Liver (tissue), 3 donors: ENCODE measurements around the gene SYT8.

ENCODE experiments used
- CTCF ChIP-seq: fragments of 150-350 bp; IDR thresholded peaks from 2 replicates; pipeline ENCODE4 v1.5.1; 2017; ENCODE audit warnings: improper control_type of control experiment, low read depth, low read length; ENCODE audit not compliant: missing input control
- RAD21 ChIP-seq, 2 donors: IDR thresholded peaks; 2 replicates each; pipeline ENCODE4 v1.6.1; 2016; ENCODE audit warnings: antibody characterized with exemption in 2 of 2, mild to moderate bottlenecking in 2 of 2
- YY1 ChIP-seq: IDR thresholded peaks from 2 replicates; pipeline ENCODE4 v1.6.1; 2016; ENCODE audit warnings: antibody characterized with exemption, mild to moderate bottlenecking
- donor health status: healthy.
- donor health status: healthy.

- TF ChIP-seq CTCF (no peak), RAD21 (IDR thresholded peaks at IDR 0.05) (no peak), YY1 (no peak)
Measured at GRCh38 chr11:1848640-1849430, 14.0 kb downstream of the SYT8 start.
